Tibial nerve (tissue), 4 donors: ENCODE data around the gene P2RY4.
"Not testable (repeated sequence)": the region's sequence is repeated elsewhere in the genome, so short reads cannot be mapped to it uniquely, and the experiment has no call there.

Source experiments
- EP300 ChIP-seq, 2 donors: sonication (generic); formaldehyde crosslinking; IDR thresholded peaks; one replicate each; pipeline ENCODE4 v1.6.1; 2017; ENCODE audit warnings: antibody characterized with exemption in 2 of 2, mild to moderate bottlenecking in 1 of 2
- TF ChIP-seq, protein P1 (sequence below), 5 experiments: fragments of 200-600 bp in 3 of 5; fragments of 450-650 bp in 2 of 5; sonication (generic) in 3 of 5; IDR thresholded peaks; one replicate each; pipeline ENCODE4 v1.5.1; 2016 to 2019; ENCODE audit warnings: antibody characterized with exemption in 5 of 5, mild to moderate bottlenecking in 3 of 5, moderate library complexity in 2 of 5

DNA sequence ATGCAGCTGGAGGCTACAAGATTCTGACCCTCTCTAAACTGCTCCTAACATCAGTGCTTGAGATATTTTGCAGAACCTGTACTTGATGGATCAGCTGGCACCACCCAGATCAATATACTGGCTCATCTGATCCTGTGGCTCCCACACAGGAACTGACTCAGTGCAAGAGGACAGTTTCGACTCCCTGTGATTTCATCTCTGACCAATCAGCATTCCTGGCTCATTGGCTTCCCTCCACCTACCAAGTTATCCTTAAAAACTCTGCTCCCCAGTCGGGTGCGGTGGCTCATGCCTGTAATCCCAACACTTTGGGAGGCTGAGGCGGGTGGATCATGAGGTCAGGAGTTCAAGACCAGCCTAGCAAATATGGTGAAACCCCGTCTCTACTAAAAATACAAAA, 16.4 kb downstream of the P2RY4 start:
- TF ChIP-seq, protein P1, sequence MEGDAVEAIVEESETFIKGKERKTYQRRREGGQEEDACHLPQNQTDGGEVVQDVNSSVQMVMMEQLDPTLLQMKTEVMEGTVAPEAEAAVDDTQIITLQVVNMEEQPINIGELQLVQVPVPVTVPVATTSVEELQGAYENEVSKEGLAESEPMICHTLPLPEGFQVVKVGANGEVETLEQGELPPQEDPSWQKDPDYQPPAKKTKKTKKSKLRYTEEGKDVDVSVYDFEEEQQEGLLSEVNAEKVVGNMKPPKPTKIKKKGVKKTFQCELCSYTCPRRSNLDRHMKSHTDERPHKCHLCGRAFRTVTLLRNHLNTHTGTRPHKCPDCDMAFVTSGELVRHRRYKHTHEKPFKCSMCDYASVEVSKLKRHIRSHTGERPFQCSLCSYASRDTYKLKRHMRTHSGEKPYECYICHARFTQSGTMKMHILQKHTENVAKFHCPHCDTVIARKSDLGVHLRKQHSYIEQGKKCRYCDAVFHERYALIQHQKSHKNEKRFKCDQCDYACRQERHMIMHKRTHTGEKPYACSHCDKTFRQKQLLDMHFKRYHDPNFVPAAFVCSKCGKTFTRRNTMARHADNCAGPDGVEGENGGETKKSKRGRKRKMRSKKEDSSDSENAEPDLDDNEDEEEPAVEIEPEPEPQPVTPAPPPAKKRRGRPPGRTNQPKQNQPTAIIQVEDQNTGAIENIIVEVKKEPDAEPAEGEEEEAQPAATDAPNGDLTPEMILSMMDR (IDR thresholded peaks at IDR 0.05) = not testable (repeated sequence)
- not testable (repeated sequence) for TF ChIP-seq EP300 (IDR thresholded peaks at IDR 0.05)
